Common myeloid progenitor, CD34-positive (primary cell): ENCODE data around the gene GPS2.

Experiments
- CTCF ChIA-PET: fragments of 350-600 bp; sonication (Branson Sonifier 250); formaldehyde crosslinking; loops from one replicate; lab custom pipeline; 2021; ENCODE audit warnings: antibody characterized with exemption; lab: Charles Lee
- POLR2A ChIA-PET: fragments of 350-600 bp; sonication (Branson Sonifier 250); formaldehyde crosslinking; loops from one replicate; lab custom pipeline; 2021; ENCODE audit warnings: antibody characterized with exemption; lab: Charles Lee
- DNase-seq, 3 donors: peaks; one replicate each; pipeline versions ENCODE4 v3.0.0 to v3.0.0-alpha.2; 2013
- H3K27ac ChIP-seq, 2 experiments: 1 replicate in 1 of 2; 2 replicates in 1 of 2; pipeline ENCODE4 v1.7.0; 2013; ENCODE audit warnings: inconsistent platforms in 2 of 2, low read length in 2 of 2, mild to moderate bottlenecking in 2 of 2, low read depth in 1 of 2, moderate library complexity in 1 of 2; ENCODE audit not compliant: severe bottlenecking in 2 of 2, insufficient read depth in 1 of 2, poor library complexity in 1 of 2
- H3K27me3 ChIP-seq, 5 experiments: replicated peaks in 2 of 5; 1 replicate in 3 of 5; 2 replicates in 2 of 5; pipeline versions ENCODE4 v1.6.1 to v1.7.0; 2013; ENCODE audit warnings: low read length in 4 of 5, mild to moderate bottlenecking in 2 of 5, moderate library complexity in 2 of 5, inconsistent platforms in 1 of 5; ENCODE audit not compliant: insufficient read depth in 5 of 5, control insufficient read depth in 4 of 5
- H3K36me3 ChIP-seq, 4 experiments: 1 replicate in 2 of 4; 2 replicates in 2 of 4; pipeline versions ENCODE4 v1.6.1 to v1.7.0; 2013; ENCODE audit warnings: low read length in 3 of 4, control low read depth in 1 of 4, mild to moderate bottlenecking in 1 of 4; ENCODE audit not compliant: control insufficient read depth in 4 of 4, insufficient read depth in 4 of 4
- H3K4me1 ChIP-seq, 4 experiments: 1 replicate in 3 of 4; 2 replicates in 1 of 4; pipeline versions ENCODE4 v1.6.1 to v1.7.1; 2013; ENCODE audit warnings: low read length in 3 of 4, mild to moderate bottlenecking in 3 of 4, control low read depth in 1 of 4, inconsistent platforms in 1 of 4, moderate library complexity in 1 of 4; ENCODE audit not compliant: control insufficient read depth in 4 of 4, insufficient read depth in 4 of 4; ENCODE audit errors: control extremely low read depth in 1 of 4
- H3K4me3 ChIP-seq, 7 experiments: 1 replicate in 4 of 7; 2 replicates in 3 of 7; pipeline versions ENCODE4 v1.5.1 to v1.7.0; 2013; ENCODE audit warnings: mild to moderate bottlenecking in 7 of 7, low read length in 6 of 7, moderate library complexity in 6 of 7, inconsistent platforms in 2 of 7, low read depth in 2 of 7, control low read depth in 1 of 7; ENCODE audit not compliant: insufficient read depth in 4 of 7, control insufficient read depth in 1 of 7; ENCODE audit errors: extremely low read depth in 1 of 7
- H3K9me3 ChIP-seq, 5 experiments: 1 replicate in 4 of 5; 2 replicates in 1 of 5; pipeline versions ENCODE4 v1.6.1 to v1.7.1; 2013; ENCODE audit warnings: low read length in 4 of 5, mild to moderate bottlenecking in 2 of 5, inconsistent platforms in 1 of 5, low read depth in 1 of 5, moderate library complexity in 1 of 5; ENCODE audit not compliant: control insufficient read depth in 4 of 5, insufficient read depth in 2 of 5; ENCODE audit errors: control extremely low read depth in 1 of 5
- WGBS: methylation state at CpG from one replicate; pipeline ENCODE4 v1.1.5; 2013; ENCODE audit not compliant: insufficient coverage; 5-methylcytosine and 5-hydroxymethylcytosine counted together

The GPS2 gene

GRCh38 chr17:7281953-7282751, 33.0 kb downstream of the GPS2 start:
- no peaks in the 10 kb centered on the region for H3K27me3 ChIP-seq
- POLR2A ChIA-PET: interaction anchor here (0.6 kb wide), 1 partner anchor 9 kb away, joined by 3 read pairs; no protein-coding TSS in a partner anchor
- WGBS: 1% methylated on average over 29 of the region's 43 CpGs
- peaks cover 0 to 45% (median 41%) of the 10 kb centered on the region in 4 experiments for H3K4me1 ChIP-seq
- CTCF ChIA-PET: interaction anchor here (1.0 to 6.5 kb wide), 5 partner anchors 10 to 66 kb away, joined by 3 to 65 read pairs (median 9); no protein-coding TSS in a partner anchor
- H3K27ac ChIP-seq: no peak overlapping the region
- H3K36me3 ChIP-seq: peaks cover 0 to 5% (median 0%) of the 10 kb centered on the region in 4 experiments
- H3K9me3 ChIP-seq: no peaks in the 10 kb centered on the region
- DNase-seq: peak in 2 of 3 donors; percentile 37 to 52
- peak overlapping the region in 6 of 7 experiments; percentile 9 to 73 (median 63) for H3K4me3 ChIP-seq

- Histone ChIP-seq H3K27me3 (peaks cover 0 to 2% (median 0%) of the 10 kb centered on the region in 5 experiments), H3K4me1 (peaks cover 0 to 38% (median 36%) of the 10 kb centered on the region in 4 experiments), H3K27ac (no peak within 1 kb of the TSS), H3K4me3 (peak within 1 kb of the TSS; percentile 10 to 73 (median 62)), H3K9me3 (no peaks in the 10 kb centered on the region), H3K36me3 (peaks cover 0 to 5% (median 0%) of the 10 kb centered on the region in 4 experiments)
- POLR2A ChIA-PET: interaction anchor here (0.6 to 0.9 kb wide), 3 partner anchors 10 to 39 kb away, joined by 3 to 5 read pairs (median 3); no protein-coding TSS in a partner anchor
- DNase-seq: peak; percentile 85 to 86 (median 86)
- 0% methylated on average over 54 of the region's 71 CpGs for WGBS
- CTCF ChIA-PET: interaction anchor here (0.9 to 6.5 kb wide), 8 partner anchors 11 to 67 kb away, joined by 3 to 65 read pairs (median 8); partner anchors contain the start of genes ACADVL and ACAP1
Measured at GRCh38 chr17:7281074-7281952, 33.8 kb downstream of the GPS2 start, which contains the start of gene SLC2A4. Gene SLC2A4 (plus strand): TSS chr17:7281718. CDS start chr17:7281935, 217 bp downstream.

GRCh38 chr17:7280519-7281073, 34.6 kb downstream of the GPS2 start:
- Histone ChIP-seq H3K36me3 (peaks cover 0 to 5% (median 0%) of the 10 kb centered on the region in 4 experiments), H3K9me3 (no peaks in the 10 kb centered on the region), H3K4me1 (peaks cover 0 to 35% (median 33%) of the 10 kb centered on the region in 4 experiments), H3K27me3 (peaks cover 0 to 2% (median 0%) of the 10 kb centered on the region in 5 experiments), H3K27ac (no peak overlapping the region), H3K4me3 (peak overlapping the region in 6 of 7 experiments; percentile 19 to 73 (median 62))
- CTCF ChIA-PET: interaction anchor here (0.8 to 6.5 kb wide), 10 partner anchors 12 to 68 kb away, joined by 3 to 65 read pairs (median 6); partner anchors contain the start of gene ACAP1
- DNase-seq: peak; percentile 88 to 93 (median 93)
- WGBS: under 1% methylated on average over 27 of the region's 29 CpGs
- POLR2A ChIA-PET: interaction anchor here (0.6 to 0.9 kb wide), 2 partner anchors 16 to 39 kb away, joined by 3 to 5 read pairs; no protein-coding TSS in a partner anchor

- ChIA-PET POLR2A (no interaction called here), CTCF (interaction anchor here (0.6 to 6.5 kb wide), 6 partner anchors 13 to 75 kb away, joined by 4 to 65 read pairs (median 5); no protein-coding TSS in a partner anchor)
- WGBS: 98% methylated on average over 6 of the region's 8 CpGs
- Histone ChIP-seq H3K27me3 (peaks cover 0 to 2% (median 0%) of the 10 kb centered on the region in 5 experiments), H3K4me1 (peaks cover 0 to 35% (median 33%) of the 10 kb centered on the region in 4 experiments), H3K9me3 (no peaks in the 10 kb centered on the region), H3K36me3 (peaks cover 0 to 2% (median 0%) of the 10 kb centered on the region in 4 experiments), H3K27ac (no peak overlapping the region), H3K4me3 (no peak overlapping the region)
- no peak for DNase-seq
Measured at GRCh38 chr17:7279448-7279847, 35.7 kb downstream of the GPS2 start.

GRCh38 chr17:7266784-7267183, 48.4 kb downstream of the GPS2 start:
- CTCF ChIA-PET: interaction anchor here (0.8 to 2.1 kb wide), 5 partner anchors 8 to 63 kb away, joined by 3 to 8 read pairs (median 3); no protein-coding TSS in a partner anchor

GRCh38 chr17:7263801-7264078, 51.4 kb downstream of the GPS2 start:
- POLR2A ChIA-PET: no interaction called here
- peaks cover 0 to 45% (median 21%) of the 10 kb centered on the region in 5 experiments for H3K27me3 ChIP-seq
- no peak for DNase-seq
- peaks cover 0 to 37% (median 30%) of the 10 kb centered on the region in 4 experiments for H3K4me1 ChIP-seq
- CTCF ChIA-PET: interaction anchor here (0.6 to 0.8 kb wide), 3 partner anchors 15 to 225 kb away, joined by 3 read pairs; no protein-coding TSS in a partner anchor
- H3K27ac ChIP-seq: no peak overlapping the region
- no peaks in the 10 kb centered on the region for H3K9me3 ChIP-seq
- 23% methylated on average over 2 of the region's 4 CpGs for WGBS
- peak overlapping the region in 1 of 7 experiments; percentile 54 for H3K4me3 ChIP-seq
- H3K36me3 ChIP-seq: peaks cover 0 to 12% (median 11%) of the 10 kb centered on the region in 4 experiments

More at GRCh38 chr17:7266784-7267183, 48.4 kb downstream of the GPS2 start:
- WGBS: no CpG with 5 or more reads among the region's 1 CpG
- Histone ChIP-seq H3K36me3 (no peaks in the 10 kb centered on the region), H3K4me1 (peaks cover 0 to 20% (median 18%) of the 10 kb centered on the region in 4 experiments), H3K27ac (no peak overlapping the region), H3K27me3 (peaks cover 0 to 35% (median 16%) of the 10 kb centered on the region in 5 experiments), H3K9me3 (no peaks in the 10 kb centered on the region), H3K4me3 (no peak overlapping the region)
- POLR2A ChIA-PET: no interaction called here
- DNase-seq: no peak
